ENCODE data around the gene SOX8.

GRCh38 chr16:1028056-1028455 is 46.5 kb downstream of the SOX8 start:
- TF ChIP-seq POLR2A (IDR thresholded peaks at IDR 0.05) (no peak), EP300 (IDR thresholded peaks at IDR 0.05) (no peak)
- TF ChIP-seq, protein P1, sequence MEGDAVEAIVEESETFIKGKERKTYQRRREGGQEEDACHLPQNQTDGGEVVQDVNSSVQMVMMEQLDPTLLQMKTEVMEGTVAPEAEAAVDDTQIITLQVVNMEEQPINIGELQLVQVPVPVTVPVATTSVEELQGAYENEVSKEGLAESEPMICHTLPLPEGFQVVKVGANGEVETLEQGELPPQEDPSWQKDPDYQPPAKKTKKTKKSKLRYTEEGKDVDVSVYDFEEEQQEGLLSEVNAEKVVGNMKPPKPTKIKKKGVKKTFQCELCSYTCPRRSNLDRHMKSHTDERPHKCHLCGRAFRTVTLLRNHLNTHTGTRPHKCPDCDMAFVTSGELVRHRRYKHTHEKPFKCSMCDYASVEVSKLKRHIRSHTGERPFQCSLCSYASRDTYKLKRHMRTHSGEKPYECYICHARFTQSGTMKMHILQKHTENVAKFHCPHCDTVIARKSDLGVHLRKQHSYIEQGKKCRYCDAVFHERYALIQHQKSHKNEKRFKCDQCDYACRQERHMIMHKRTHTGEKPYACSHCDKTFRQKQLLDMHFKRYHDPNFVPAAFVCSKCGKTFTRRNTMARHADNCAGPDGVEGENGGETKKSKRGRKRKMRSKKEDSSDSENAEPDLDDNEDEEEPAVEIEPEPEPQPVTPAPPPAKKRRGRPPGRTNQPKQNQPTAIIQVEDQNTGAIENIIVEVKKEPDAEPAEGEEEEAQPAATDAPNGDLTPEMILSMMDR (IDR thresholded peaks at IDR 0.05) = no peak
